ENCODE measurements around the gene ST8SIA1. TPM values are rescaled to one million over a fixed set of nuclear protein-coding genes. Genes with fewer than 3 reads are reported as not detected.

Gene ST8SIA1
- total RNA-seq, 4 donors from 2014 or later: 2.6 to 9.5 (median 7.3) TPM

- no peak overlapping the region for H3K4me3 ChIP-seq (ENCODE audit: low read depth, poor library complexity, severe bottlenecking)
- 45 to 51% methylated on average over 11 of the region's 11 CpGs for WGBS, 2 donors
- intact Hi-C loops (cut with DNase I; ENCODE audit: low total_unique reads): no loop called here
- TF ChIP-seq CTCF (IDR thresholded peaks at IDR 0.05) (no peak), POLR2A (IDR thresholded peaks at IDR 0.05) (no peak)
- no peak for DNase-seq (ENCODE audit: low spot score in 2 of 2)
Measured at GRCh38 chr12:22272335-22273151, 62.0 kb downstream of the ST8SIA1 start.

DNA sequence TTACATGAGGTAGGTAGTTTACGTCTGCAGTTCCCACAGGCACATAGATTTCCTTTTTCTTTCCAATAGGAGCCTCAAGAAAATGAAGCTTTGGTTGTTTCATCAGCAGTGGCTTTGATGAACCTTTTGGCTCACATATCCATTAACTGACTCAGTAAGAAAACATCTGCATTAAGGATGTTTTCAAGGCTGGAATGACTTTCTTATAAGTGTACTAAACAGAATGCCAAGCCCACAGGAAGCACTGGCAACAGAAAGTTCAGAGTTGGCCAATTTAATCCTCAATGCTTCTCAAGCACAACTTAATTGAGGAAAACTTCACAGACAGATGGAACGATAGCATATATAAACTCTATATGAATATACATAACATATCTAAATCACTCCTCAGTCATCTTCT lies 63.5 kb downstream of the ST8SIA1 start:
- no peak for DNase-seq (ENCODE audit: low spot score in 2 of 2)
- 19 to 35% methylated on average over 2 of the region's 2 CpGs for WGBS, 2 donors
- no peak for TF ChIP-seq CTCF (IDR thresholded peaks at IDR 0.05)
- TF ChIP-seq POLR2A (IDR thresholded peaks at IDR 0.05): no peak
- H3K4me3 ChIP-seq (ENCODE audit: low read depth, poor library complexity, severe bottlenecking): no peak overlapping the region
- intact Hi-C loops (cut with DNase I; ENCODE audit: low total_unique reads): no loop called here

DNA sequence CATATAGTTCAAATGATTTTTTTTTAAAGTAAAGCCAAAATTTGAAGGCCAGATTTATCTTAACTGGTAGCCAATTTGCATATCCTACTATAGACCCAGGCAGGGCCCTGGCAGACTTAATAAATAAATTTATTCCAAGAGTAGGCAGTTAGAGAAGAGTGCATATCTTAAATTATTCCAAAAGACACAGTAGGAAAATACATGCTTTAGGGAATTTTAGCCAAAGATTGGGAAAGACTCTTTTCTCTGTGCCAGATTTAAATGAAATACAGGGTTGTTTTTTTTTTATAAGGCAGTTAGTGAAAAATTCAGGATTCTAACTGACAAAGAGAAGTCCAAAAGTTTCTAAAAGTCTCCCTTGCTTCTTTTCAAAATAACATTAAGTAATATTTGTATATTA lies 65.5 kb downstream of the ST8SIA1 start:
- intact Hi-C loops (cut with DNase I; ENCODE audit: low total_unique reads): no loop called here
- TF ChIP-seq CTCF (IDR thresholded peaks at IDR 0.05) (no peak), POLR2A (IDR thresholded peaks at IDR 0.05) (no peak)

GRCh38 chr12:22268406-22268805 lies 66.1 kb downstream of the ST8SIA1 start:
- intact Hi-C loops (cut with DNase I; ENCODE audit: low total_unique reads): no loop called here
- TF ChIP-seq POLR2A (IDR thresholded peaks at IDR 0.05) (no peak), CTCF (IDR thresholded peaks at IDR 0.05) (no peak)
- 79 to 82% methylated on average over 8 of the region's 8 CpGs for WGBS, 2 donors

More for the DNA sequence above, 65.5 kb downstream of the ST8SIA1 start:
- DNase-seq (ENCODE audit: low spot score in 2 of 2): no peak
- H3K4me3 ChIP-seq (ENCODE audit: low read depth, poor library complexity, severe bottlenecking): no peak overlapping the region

DNA sequence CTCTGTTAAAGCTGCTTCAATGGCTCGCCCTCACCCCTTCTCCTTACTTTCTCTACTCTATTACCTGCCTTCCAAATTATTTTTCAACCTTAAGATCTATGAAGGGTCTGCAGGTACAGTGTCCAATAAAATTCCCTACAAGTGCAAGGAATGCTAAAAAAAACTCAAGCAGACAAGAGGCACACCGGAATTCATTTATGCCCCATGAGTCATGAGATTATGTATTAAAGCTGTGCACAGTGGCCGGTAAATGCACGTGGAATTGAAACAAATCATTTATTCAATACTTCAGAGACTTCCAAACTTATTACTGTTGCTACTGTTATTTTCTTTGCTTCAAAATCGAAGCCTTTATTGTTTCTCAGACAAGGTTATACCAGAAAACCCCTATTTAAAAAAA lies 68.4 kb downstream of the ST8SIA1 start:
- H3K4me3 ChIP-seq (ENCODE audit: low read depth, poor library complexity, severe bottlenecking): no peak overlapping the region
- DNase-seq (ENCODE audit: low spot score in 2 of 2): no peak
- no peak for TF ChIP-seq CTCF (IDR thresholded peaks at IDR 0.05)
- TF ChIP-seq POLR2A (IDR thresholded peaks at IDR 0.05): no peak
- 91 to 92% methylated on average over 5 of the region's 5 CpGs for WGBS, 2 donors
- intact Hi-C loops (cut with DNase I; ENCODE audit: low total_unique reads): no loop called here

More at GRCh38 chr12:22268406-22268805, 66.1 kb downstream of the ST8SIA1 start:
- DNase-seq (ENCODE audit: low spot score in 2 of 2): no peak
- no peak overlapping the region for H3K4me3 ChIP-seq (ENCODE audit: low read depth, poor library complexity, severe bottlenecking)

DNA sequence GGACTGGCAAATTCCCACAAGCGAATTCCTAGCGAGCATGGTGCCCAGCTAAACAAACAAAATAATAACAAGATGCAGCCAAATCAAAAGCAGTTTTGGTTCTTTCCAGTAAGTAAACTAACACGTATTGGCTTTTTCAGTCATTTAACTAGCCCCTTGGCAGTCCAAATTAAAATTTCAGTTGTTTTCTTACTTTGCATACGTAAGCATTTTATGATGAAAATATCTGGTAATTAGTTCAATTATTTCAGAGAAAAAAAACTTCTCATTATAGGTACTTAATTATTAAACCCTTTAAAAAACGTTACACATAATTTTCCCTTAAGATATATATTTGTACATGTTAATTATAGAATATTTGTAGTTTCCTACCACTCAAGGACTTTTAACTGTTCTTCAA lies 70.1 kb downstream of the ST8SIA1 start:
- intact Hi-C loops (cut with DNase I; ENCODE audit: low total_unique reads): no loop called here
- WGBS, 2 donors: 86 to 91% methylated on average over 5 of the region's 5 CpGs
- H3K4me3 ChIP-seq (ENCODE audit: low read depth, poor library complexity, severe bottlenecking): no peak overlapping the region
- TF ChIP-seq CTCF (IDR thresholded peaks at IDR 0.05) (no peak), POLR2A (IDR thresholded peaks at IDR 0.05) (no peak)
- DNase-seq (ENCODE audit: low spot score in 2 of 2): no peak

All from lower leg skin (tissue), 4 donors.